HepG2 (cell line): ENCODE results near the gene CCT7. TPM values are rescaled to one million over a fixed set of nuclear protein-coding genes. Genes with fewer than 3 reads are reported as not detected.

ENCODE experiments used
- ATAC-seq: fragments of 200-7000 bp; cut with Tn5 transposase; 3 replicates; pipeline ENCODE4 v1.9.1; 2020; ENCODE audit warnings: mild to moderate bottlenecking, moderate library complexity
- BruUV-seq: library from RNA; stranded (reverse); fragments of 400-500 nt; replicated peaks from 2 replicates; lab custom pipeline; 2021; lab: Mats Ljungman, UMichigan
- CTCF ChIA-PET: fragments of 300-600 bp; formaldehyde crosslinking; extraction: SDS; loops from one replicate; lab custom pipeline; 2021; ENCODE audit warnings: low total read pairs, inconsistent platforms, low intra/inter-chr PET ratio; lab: Yijun Ruan, JAX
- POLR2A ChIA-PET: fragments of 350-600 bp; sonication (Branson Sonifier 250); formaldehyde crosslinking; loops from one replicate; lab custom pipeline; 2020; ENCODE audit warnings: antibody characterized with exemption, inconsistent platforms; lab: Yijun Ruan, JAX
- DNase-seq: peaks from one replicate; pipeline ENCODE4 v3.0.0-alpha.2; 2015; ENCODE audit warnings: low spot score
- FAIRE-seq: peaks from 3 replicates; lab custom pipeline; 2011; peaks lifted over from hg19 to GRCh38; lab: Jason Lieb, UNC
- H2AFZ ChIP-seq: one replicate; pipeline ENCODE4 v1.6.1; 2011; ENCODE audit warnings: low read length, inconsistent platforms
- H3K27ac ChIP-seq: fragments of 300-600 bp; 3 replicates; pipeline ENCODE4 v1.8.0; 2011; ENCODE audit warnings: mixed run types, mild to moderate bottlenecking, mixed read lengths, low read length, inconsistent platforms; ENCODE audit not compliant: insufficient read depth; ENCODE audit errors: extremely low read length
- H3K27me3 ChIP-seq, 2 experiments: fragments of 200-600 bp in 1 of 2; 2 replicates in 1 of 2; 3 replicates in 1 of 2; pipeline versions ENCODE4 v1.6.0 to v1.8.0; 2011; ENCODE audit warnings: low read length in 2 of 2, mild to moderate bottlenecking in 2 of 2, moderate library complexity in 2 of 2, inconsistent platforms in 1 of 2; ENCODE audit not compliant: insufficient read depth in 2 of 2, control insufficient read depth in 1 of 2
- H3K36me3 ChIP-seq, 2 experiments: fragments of 200-600 bp in 1 of 2; replicated peaks in 1 of 2; 2 replicates in 1 of 2; 3 replicates in 1 of 2; pipeline versions ENCODE4 v1.5.1 to v1.8.0; 2011; ENCODE audit warnings: low read length in 2 of 2, inconsistent platforms in 1 of 2; ENCODE audit not compliant: insufficient read depth in 2 of 2, control insufficient read depth in 1 of 2
- H3K4me1 ChIP-seq: 2 replicates; pipeline ENCODE4 v1.5.1; 2012; ENCODE audit warnings: low read length, inconsistent platforms; ENCODE audit not compliant: insufficient read depth
- H3K4me2 ChIP-seq: 2 replicates; pipeline ENCODE4 v1.6.0; 2011; ENCODE audit warnings: low read depth, low read length, inconsistent platforms
- H3K4me3 ChIP-seq, 3 experiments: fragments of 200-600 bp in 1 of 3; sonication (generic), shearing (Covaris generic) in 1 of 3; replicated peaks in 1 of 3; 2 replicates each; pipeline ENCODE4 v1.5.1; 2011 to 2016; ENCODE audit warnings: low read length in 3 of 3, inconsistent platforms in 2 of 3, low read depth in 2 of 3, mild to moderate bottlenecking in 2 of 3, control low read depth in 1 of 3, mixed read lengths in 1 of 3; ENCODE audit not compliant: insufficient read depth in 1 of 3
- H3K79me2 ChIP-seq: one replicate; pipeline ENCODE4 v1.6.1; 2011; ENCODE audit warnings: low read length, inconsistent platforms; ENCODE audit not compliant: insufficient read depth
- H3K9ac ChIP-seq: 2 replicates; pipeline ENCODE4 v1.6.0; 2011; ENCODE audit warnings: mild to moderate bottlenecking, low read depth, low read length, inconsistent platforms; ENCODE audit not compliant: insufficient read depth
- H3K9me3 ChIP-seq: 2 replicates; pipeline ENCODE4 v1.5.1; 2012; ENCODE audit warnings: mild to moderate bottlenecking, low read length
- H4K20me1 ChIP-seq: 2 replicates; pipeline ENCODE4 v1.6.0; 2011; ENCODE audit warnings: inconsistent platforms, mild to moderate bottlenecking, low read length, moderate library complexity; ENCODE audit not compliant: insufficient read depth
- CREB3 ChIP-seq: sonication (generic); formaldehyde crosslinking; IDR thresholded peaks from 2 replicates; pipeline ENCODE4 v1.5.0; 2020; ENCODE audit warnings: missing genetic modification reagents
- CREBL2 ChIP-seq: sonication (generic); formaldehyde crosslinking; IDR thresholded peaks from 2 replicates; pipeline ENCODE4 v1.8.1; 2023; ENCODE audit warnings: missing genetic modification reagents, mild to moderate bottlenecking, borderline replicate concordance
- DMAP1 ChIP-seq: IDR thresholded peaks from 2 replicates; pipeline ENCODE4 v1.6.1; 2016
- GATAD2A ChIP-seq: IDR thresholded peaks from 2 replicates; pipeline ENCODE4 v1.6.1; 2016
- LCORL ChIP-seq, 2 experiments: fragments of 450-650 bp in 1 of 2; sonication (generic) in 1 of 2; formaldehyde crosslinking in 1 of 2; IDR thresholded peaks; 2 replicates each; pipeline versions ENCODE4 v1.5.0 to v1.6.1; 2017 to 2020; ENCODE audit warnings: antibody characterized with exemption in 1 of 2, missing genetic modification reagents in 1 of 2
- MEIS1 ChIP-seq: sonication (generic); formaldehyde crosslinking; IDR thresholded peaks from 2 replicates; pipeline ENCODE4 v1.9.0; 2021; ENCODE audit warnings: mild to moderate bottlenecking, missing genetic modification reagents, moderate library complexity, borderline replicate concordance
- MTA1 ChIP-seq: sonication (generic); formaldehyde crosslinking; IDR thresholded peaks from 2 replicates; pipeline ENCODE4 v1.4.0; 2020; ENCODE audit warnings: missing genetic modification reagents, mild to moderate bottlenecking, borderline replicate concordance
- MTF1 ChIP-seq: sonication (generic); formaldehyde crosslinking; IDR thresholded peaks from 2 replicates; pipeline ENCODE4 v1.5.0; 2020; ENCODE audit warnings: missing genetic modification reagents
- NR2F1 ChIP-seq, 2 experiments: fragments of 450-650 bp in 1 of 2; formaldehyde crosslinking in 1 of 2; IDR thresholded peaks; 2 replicates each; pipeline versions ENCODE4 v1.5.0 to v1.6.1; 2016 to 2020; ENCODE audit warnings: mild to moderate bottlenecking in 1 of 2, missing compliant biosample characterization in 1 of 2, missing genetic modification reagents in 1 of 2, moderate library complexity in 1 of 2
- XRCC5 ChIP-seq: fragments of 200-400 bp; formaldehyde crosslinking; optimal IDR thresholded peaks from 2 replicates; pipeline ENCODE3; 2017; ENCODE audit warnings: mild to moderate bottlenecking, low read length
- ZMAT5 ChIP-seq: sonication (generic); formaldehyde crosslinking; IDR thresholded peaks from 2 replicates; pipeline ENCODE4 v1.5.0; 2020; ENCODE audit warnings: mild to moderate bottlenecking, low read depth, missing genetic modification reagents, borderline replicate concordance
- ZNF205 ChIP-seq: IDR thresholded peaks from 2 replicates; pipeline ENCODE4 v1.6.1; 2018; ENCODE audit warnings: missing biosample characterization, missing genetic modification reagents
- ZNF225 ChIP-seq: sonication (generic); formaldehyde crosslinking; IDR thresholded peaks from 2 replicates; pipeline ENCODE4 v1.4.0; 2020; ENCODE audit warnings: mild to moderate bottlenecking, missing genetic modification reagents
- ZNF264 ChIP-seq: sonication (generic); formaldehyde crosslinking; IDR thresholded peaks from 2 replicates; pipeline ENCODE4 v1.4.0; 2020; ENCODE audit warnings: missing genetic modification reagents
- ZNF503 ChIP-seq: sonication (generic); formaldehyde crosslinking; IDR thresholded peaks from 2 replicates; pipeline ENCODE4 v1.4.0; 2020; ENCODE audit warnings: missing genetic modification reagents
- ZNF549 ChIP-seq: sonication (generic); formaldehyde crosslinking; IDR thresholded peaks from 2 replicates; pipeline ENCODE4 v1.5.0; 2020; ENCODE audit warnings: missing genetic modification reagents
- ZNF577 ChIP-seq: sonication (generic); formaldehyde crosslinking; IDR thresholded peaks from 2 replicates; pipeline ENCODE4 v1.4.0; 2020; ENCODE audit warnings: mild to moderate bottlenecking, low read depth, missing genetic modification reagents, borderline replicate concordance
- ZNF616 ChIP-seq: sonication (generic); formaldehyde crosslinking; IDR thresholded peaks from 2 replicates; pipeline ENCODE4 v1.5.0; 2020; ENCODE audit warnings: low read depth, mild to moderate bottlenecking, missing genetic modification reagents
- ZNF766 ChIP-seq: sonication (generic); formaldehyde crosslinking; IDR thresholded peaks from 2 replicates; pipeline ENCODE4 v1.5.0; 2020; ENCODE audit warnings: missing genetic modification reagents, borderline replicate concordance
- ZSCAN31 ChIP-seq: sonication (generic); formaldehyde crosslinking; IDR thresholded peaks from 2 replicates; pipeline ENCODE4 v1.5.0; 2020; ENCODE audit warnings: low read depth, mild to moderate bottlenecking, missing genetic modification reagents
- WGBS: methylation state at CpG from one replicate; pipeline ENCODE4 v1.1.6; 2017; ENCODE audit warnings: low lambda C conversion rate; 5-methylcytosine and 5-hydroxymethylcytosine counted together
- in situ Hi-C: cut with HindIII; loops from 2 replicates; pipeline ENCODE4 v1.10.0; 2017; ENCODE audit warnings: low pct_unique_long_range_greater_than_20kb; ENCODE audit not compliant: extremely low pct_ligation_motif_present
- intact Hi-C: fragments of 100-400 bp; cut with micrococcal nuclease; formaldehyde crosslinking; loops from one replicate; pipeline ENCODE4 v1.10.0; 2022; ENCODE audit not compliant: unreplicated experiment
- polyA plus RNA-seq, 8 experiments: library from polyadenylated mRNA; depleted of rRNA in 3 of 8; stranded (reverse) in 7 of 8; unstranded in 1 of 8; fragments of >200 nt; fragmentation: Illumina TruSeq in 4 of 8; extraction: Trizol in 4 of 8; gene quantifications; 2 replicates each; pipeline versions ENCODE4 v1.2.1 to v1.2.3, GENCODE V29; 2011 to 2016; ENCODE audit warnings: low read depth in 4 of 8, missing spikeins in 1 of 8, mixed read lengths in 1 of 8; ENCODE audit not compliant: insufficient read depth in 1 of 8
- total RNA-seq, 5 experiments: library from RNA; depleted of rRNA; stranded (reverse); fragments of >200 nt; fragmentation: Illumina TruSeq; extraction: Trizol; gene quantifications; 2 replicates each; pipeline ENCODE4 v1.2.3, GENCODE V29; 2016; ENCODE audit warnings: low read depth in 1 of 5

CCT7 gene
- total and polyA plus RNA-seq, 2 of the 13 experiments (the other 11 are each of a cell fraction or from before 2014, with no cell fraction given) = 347 to 517 TPM

- no peak overlapping the region for H2AFZ ChIP-seq
- FAIRE-seq = peak; percentile 98
- DNase-seq = peak; percentile 61
- no peaks in the 10 kb centered on the region for H3K36me3 ChIP-seq
- no peak overlapping the region for H3K9ac ChIP-seq
- 52% methylated on average over 6 of the region's 6 CpGs for WGBS
- H3K27me3 ChIP-seq = peaks cover 9 to 45% of the 10 kb centered on the region in 2 experiments; a peak in 4 of 5 replicates
- H3K79me2 ChIP-seq = no peaks in the 10 kb centered on the region
- H3K27ac ChIP-seq = no peak overlapping the region
- H3K4me1 ChIP-seq = peaks cover 10% of the 10 kb centered on the region; the same call in 1 of the 2 replicates
- no peak overlapping the region for H3K4me2 ChIP-seq
- POLR2A ChIA-PET = no interaction called here
- no TSS peak for BruUV-seq
- ATAC-seq = peak; percentile 53
- peaks cover 2% of the 10 kb centered on the region; the same call in 1 of the 2 replicates for H4K20me1 ChIP-seq
- no peak overlapping the region for H3K4me3 ChIP-seq
- CTCF ChIA-PET = no interaction called here
- intact Hi-C loops (loop anchor here (2.0 kb wide), 1 partner anchor 27 kb away; no protein-coding TSS in a partner anchor), in situ Hi-C loops (no loop called here)
- H3K9me3 ChIP-seq = no peaks in the 10 kb centered on the region
- TF ChIP-seq ZNF225 (CRISPR knock-in tag) (no peak), MEIS1 (CRISPR knock-in tag) (no peak), DMAP1 (CRISPR knock-in tag) (no peak), MTF1 (no peak), LCORL (IDR thresholded peaks at IDR 0.05) (no peak), LCORL (CRISPR knock-in tag; IDR thresholded peaks at IDR 0.05) (no peak), ZNF766 (CRISPR knock-in tag) (no peak), ZNF616 (no peak), CREB3 (no peak), ZNF205 (0 out of 2 replicates have a peak, but pooled peaks have one; percentile 18), ZNF264 (CRISPR knock-in tag) (no peak), ZNF503 (no peak), ZSCAN31 (CRISPR knock-in tag) (no peak), ZNF549 (CRISPR knock-in tag) (no peak), ZNF577 (CRISPR knock-in tag) (no peak), ZMAT5 (CRISPR knock-in tag) (no peak), NR2F1 (CRISPR knock-in tag; IDR thresholded peaks at IDR 0.05) (no peak), XRCC5 (peak; percentile 47), CREBL2 (CRISPR knock-in tag) (no peak), MTA1 (CRISPR knock-in tag) (no peak), GATAD2A (CRISPR knock-in tag) (0 out of 2 replicates have a peak, but pooled peaks have one; percentile 6)
These were observed 56.1 kb downstream of the CCT7 start for GRCh38 chr2:73290049-73290839.
